Gastrocnemius medialis (tissue), 4 donors: ENCODE measurements around the gene ZNF467. TPM values are rescaled to one million over a fixed set of nuclear protein-coding genes. Genes with fewer than 3 reads are reported as not detected.

ENCODE experiments used
- ATAC-seq, 2 donors: fragments of 150-250 bp; one replicate each; pipeline ENCODE4 v1.9.1; 2016
- DNase-seq, 2 donors: peaks; one replicate each; pipeline ENCODE4 v3.0.0-alpha.2; 2019
- H3K27ac ChIP-seq, 4 donors: fragments of 200-600 bp; sonication (generic); 1 replicate in 1 of 4; 2 replicates in 3 of 4; pipeline ENCODE4 v1.5.1; 2016 to 2018; ENCODE audit warnings: mild to moderate bottlenecking in 2 of 4, moderate library complexity in 1 of 4
- H3K27me3 ChIP-seq, 3 donors: fragments of 200-600 bp; sonication (generic) in 2 of 3; 1 replicate in 1 of 3; 2 replicates in 2 of 3; pipeline versions ENCODE4 v1.5.1 to v1.6.0; 2016 to 2019; ENCODE audit warnings: mild to moderate bottlenecking in 1 of 3, moderate library complexity in 1 of 3
- H3K36me3 ChIP-seq, 2 donors: fragments of 200-600 bp; sonication (generic) in 1 of 2; one replicate each; pipeline ENCODE4 v1.5.1; 2017 to 2018
- H3K4me1 ChIP-seq, 2 donors: fragments of 200-600 bp; sonication (generic) in 1 of 2; one replicate each; pipeline ENCODE4 v1.5.1; 2016 to 2017; ENCODE audit warnings: mild to moderate bottlenecking in 2 of 2
- H3K4me3 ChIP-seq, 4 donors: fragments of 200-600 bp; sonication (generic) in 3 of 4; 1 replicate in 1 of 4; 2 replicates in 3 of 4; pipeline ENCODE4 v1.5.1; 2016 to 2019; ENCODE audit warnings: mild to moderate bottlenecking in 2 of 4
- H3K9me3 ChIP-seq, 3 donors: fragments of 200-600 bp; sonication (generic) in 2 of 3; 1 replicate in 1 of 3; 2 replicates in 2 of 3; pipeline ENCODE4 v1.5.1; 2016 to 2019
- POLR2A ChIP-seq, 2 donors: fragments of 450-650 bp; IDR thresholded peaks; one replicate each; pipeline ENCODE4 v1.6.1; 2017; ENCODE audit warnings: antibody characterized with exemption in 2 of 2, mild to moderate bottlenecking in 2 of 2, moderate library complexity in 2 of 2
- in situ Hi-C, 4 donors: fragments of 200-750 bp; cut with MboI; loops; one replicate each; pipeline versions ENCODE4 v1.15.0 to v1.8.0; 2017; ENCODE audit warnings: low sequenced_read_pairs in 4 of 4
- intact Hi-C: fragments of 100-400 bp; cut with DNase I; formaldehyde crosslinking; loops from one replicate; pipeline ENCODE4 v1.15.1; 2023; ENCODE audit warnings: low total_unique reads
- total RNA-seq, 4 donors: library from RNA; depleted of rRNA; stranded (reverse); fragments of >200 nt; gene quantifications; one replicate each; pipeline versions ENCODE4 v1.1.0 to v1.2.3, GENCODE V29; 2016
- TF ChIP-seq, protein P1 (sequence below), 5 experiments: fragments of 450-650 bp in 3 of 5; fragments of 200-600 bp in 2 of 5; sonication (generic) in 2 of 5; IDR thresholded peaks in 4 of 5; conservative IDR thresholded peaks in 1 of 5; 1 replicate in 4 of 5; 2 replicates in 1 of 5; pipeline ENCODE4 v1.5.1; 2016 to 2019; ENCODE audit warnings: antibody characterized with exemption in 5 of 5, mild to moderate bottlenecking in 3 of 5, moderate library complexity in 3 of 5

ZNF467 gene
- total RNA-seq, 4 donors from 2014 or later: 0.15 to 1.8 (median 0.95) TPM

DNA sequence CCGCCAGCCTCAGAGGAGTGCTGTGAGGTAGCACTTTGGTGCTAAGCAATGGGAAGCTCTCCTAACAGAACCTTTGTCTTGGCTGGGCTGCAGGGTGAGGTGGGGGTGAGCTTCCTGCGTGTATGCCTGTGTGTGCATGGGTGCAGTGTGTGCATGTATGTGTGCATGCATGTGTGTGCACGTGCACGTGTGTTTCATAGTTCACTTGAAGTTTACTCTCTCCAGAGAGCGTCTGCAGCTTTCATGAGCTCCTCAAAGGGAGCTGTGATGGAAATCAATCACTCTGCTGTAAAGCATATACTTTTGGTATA lies 4.9 kb upstream of the ZNF467 start:
- in situ Hi-C loops: no loop called here
- no peak for DNase-seq

GRCh38 chr7:149777551-149778326 lies 4.4 kb upstream of the ZNF467 start:
- H3K4me3 ChIP-seq: no peak overlapping the region
- H3K9me3 ChIP-seq: no peaks in the 10 kb centered on the region
- in situ Hi-C loops (no loop called here), intact Hi-C loops (no loop called here)
- no peak for ATAC-seq
- peaks cover 0 to 10% of the 10 kb centered on the region in 2 donors for H3K4me1 ChIP-seq
- H3K27me3 ChIP-seq: peaks cover 0 to 3% (median 0%) of the 10 kb centered on the region in 3 donors
- no peaks in the 10 kb centered on the region for H3K36me3 ChIP-seq
- TF ChIP-seq, protein P1, sequence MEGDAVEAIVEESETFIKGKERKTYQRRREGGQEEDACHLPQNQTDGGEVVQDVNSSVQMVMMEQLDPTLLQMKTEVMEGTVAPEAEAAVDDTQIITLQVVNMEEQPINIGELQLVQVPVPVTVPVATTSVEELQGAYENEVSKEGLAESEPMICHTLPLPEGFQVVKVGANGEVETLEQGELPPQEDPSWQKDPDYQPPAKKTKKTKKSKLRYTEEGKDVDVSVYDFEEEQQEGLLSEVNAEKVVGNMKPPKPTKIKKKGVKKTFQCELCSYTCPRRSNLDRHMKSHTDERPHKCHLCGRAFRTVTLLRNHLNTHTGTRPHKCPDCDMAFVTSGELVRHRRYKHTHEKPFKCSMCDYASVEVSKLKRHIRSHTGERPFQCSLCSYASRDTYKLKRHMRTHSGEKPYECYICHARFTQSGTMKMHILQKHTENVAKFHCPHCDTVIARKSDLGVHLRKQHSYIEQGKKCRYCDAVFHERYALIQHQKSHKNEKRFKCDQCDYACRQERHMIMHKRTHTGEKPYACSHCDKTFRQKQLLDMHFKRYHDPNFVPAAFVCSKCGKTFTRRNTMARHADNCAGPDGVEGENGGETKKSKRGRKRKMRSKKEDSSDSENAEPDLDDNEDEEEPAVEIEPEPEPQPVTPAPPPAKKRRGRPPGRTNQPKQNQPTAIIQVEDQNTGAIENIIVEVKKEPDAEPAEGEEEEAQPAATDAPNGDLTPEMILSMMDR (IDR thresholded peaks at IDR 0.05 in 4 of 5, conservative IDR thresholded peaks at IDR 0.05 in 1 of 5): no peak
- TF ChIP-seq POLR2A (IDR thresholded peaks at IDR 0.05): no peak
- no peak for DNase-seq
- H3K27ac ChIP-seq: no peak overlapping the region

More for the DNA sequence above, 4.9 kb upstream of the ZNF467 start:
- no peak for TF ChIP-seq POLR2A (IDR thresholded peaks at IDR 0.05)
- TF ChIP-seq, protein P1 (IDR thresholded peaks at IDR 0.05 in 4 of 5, conservative IDR thresholded peaks at IDR 0.05 in 1 of 5): no peak
- no peak for ATAC-seq
- peaks cover 0 to 7% of the 10 kb centered on the region in 2 donors for H3K4me1 ChIP-seq
- H3K36me3 ChIP-seq: no peaks in the 10 kb centered on the region
- intact Hi-C loops: no loop called here
- no peaks in the 10 kb centered on the region for H3K9me3 ChIP-seq
- peaks cover 0 to under 1% (median 0%) of the 10 kb centered on the region in 3 donors for H3K27me3 ChIP-seq
- H3K4me3 ChIP-seq: no peak overlapping the region
- no peak overlapping the region for H3K27ac ChIP-seq

DNA sequence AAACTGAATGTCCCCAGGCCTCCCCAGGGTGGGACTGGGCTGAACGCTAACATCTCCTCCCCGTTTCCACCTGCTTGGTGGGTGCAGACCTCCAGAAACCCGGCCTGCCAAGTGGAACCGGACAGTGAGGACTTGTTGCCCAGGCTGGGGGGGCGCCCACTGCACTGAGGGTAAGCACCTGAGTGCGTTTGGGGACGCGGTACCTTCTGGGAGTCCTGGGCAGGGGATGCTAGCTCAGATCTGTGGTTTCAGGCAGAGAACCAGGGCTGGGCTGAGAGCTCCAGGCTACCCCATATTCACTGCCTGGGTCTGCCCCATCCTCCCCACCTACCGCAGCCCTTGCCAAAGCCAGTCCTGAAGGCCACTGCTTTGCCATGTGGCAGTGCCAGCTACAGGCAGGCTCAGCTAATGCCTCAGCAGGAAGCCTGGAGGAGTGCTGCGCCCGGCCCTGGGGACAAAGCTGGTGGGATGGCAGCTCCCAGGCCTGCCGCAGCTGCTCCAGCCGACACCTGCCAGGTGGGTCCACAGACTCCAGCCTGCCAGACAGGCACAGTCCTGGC lies 3.5 kb upstream of the ZNF467 start:
- DNase-seq: no peak
- no peak for ATAC-seq
- no peak for TF ChIP-seq POLR2A (IDR thresholded peaks at IDR 0.05)
- TF ChIP-seq, protein P1 (IDR thresholded peaks at IDR 0.05 in 4 of 5, conservative IDR thresholded peaks at IDR 0.05 in 1 of 5): no peak
- H3K9me3 ChIP-seq: no peaks in the 10 kb centered on the region
- H3K27me3 ChIP-seq: peaks cover 0 to 9% (median 4%) of the 10 kb centered on the region in 3 donors
- no peak overlapping the region for H3K4me3 ChIP-seq
- peaks cover 0 to 16% of the 10 kb centered on the region in 2 donors for H3K4me1 ChIP-seq
- in situ Hi-C loops: no loop called here
- intact Hi-C loops: no loop called here
- H3K27ac ChIP-seq: no peak overlapping the region
- no peaks in the 10 kb centered on the region for H3K36me3 ChIP-seq

- Histone ChIP-seq H3K4me3 (peak overlapping the region in 1 of 4 donors; percentile 13), H3K36me3 (no peaks in the 10 kb centered on the region), H3K9me3 (no peaks in the 10 kb centered on the region), H3K27ac (peak overlapping the region in 2 of 4 donors; percentile 15 to 34), H3K4me1 (peaks cover under 1 to 18% of the 10 kb centered on the region in 2 donors), H3K27me3 (peaks cover 0 to 9% (median 4%) of the 10 kb centered on the region in 3 donors)
- intact Hi-C loops: no loop called here
- TF ChIP-seq POLR2A (IDR thresholded peaks at IDR 0.05): no peak
- TF ChIP-seq, protein P1 (IDR thresholded peaks at IDR 0.05 in 4 of 5, conservative IDR thresholded peaks at IDR 0.05 in 1 of 5): no peak
- ATAC-seq (no peak), DNase-seq (peak; percentile 19 to 33)
- in situ Hi-C loops: no loop called here
These were observed 2.9 kb upstream of the ZNF467 start for GRCh38 chr7:149776289-149776688.
